Smooth muscle cell (in vitro differentiated cells): ENCODE measurements around the gene EIF2B4. TPM values are rescaled to one million over a fixed set of nuclear protein-coding genes. Genes with fewer than 3 reads are reported as not detected.

Source experiments
- DNase-seq: peaks from one replicate; lab custom pipeline; 2025; ENCODE audit not compliant: unreplicated experiment; lab: John Stamatoyannopoulos, UW
- H2AFZ ChIP-seq: fragments of 200-600 bp; sonication (generic); 2 replicates; pipeline ENCODE4 v1.6.0; 2016; ENCODE audit warnings: antibody characterized with exemption, low read depth, mild to moderate bottlenecking
- H3F3A ChIP-seq: fragments of 200-600 bp; sonication (generic); 2 replicates; pipeline ENCODE4 v1.6.0; 2017; ENCODE audit warnings: antibody characterized with exemption, low read depth
- H3K27ac ChIP-seq: fragments of 200-600 bp; sonication (generic); 2 replicates; pipeline ENCODE4 v1.5.1; 2016; ENCODE audit warnings: low read depth, mild to moderate bottlenecking
- H3K27me3 ChIP-seq: fragments of 200-600 bp; sonication (generic); 2 replicates; pipeline ENCODE4 v1.6.1; 2016; ENCODE audit warnings: low read depth, mild to moderate bottlenecking
- H3K36me3 ChIP-seq: fragments of 200-600 bp; sonication (generic); 2 replicates; pipeline ENCODE4 v1.5.1; 2016; ENCODE audit warnings: low read depth
- H3K4me1 ChIP-seq: fragments of 200-600 bp; sonication (generic); 2 replicates; pipeline ENCODE4 v1.5.1; 2016; ENCODE audit warnings: low read depth
- H3K4me2 ChIP-seq: fragments of 200-600 bp; sonication (generic); 2 replicates; pipeline ENCODE4 v1.6.0; 2016; ENCODE audit warnings: mild to moderate bottlenecking
- H3K4me3 ChIP-seq: fragments of 200-600 bp; sonication (generic); 2 replicates; pipeline ENCODE4 v1.5.1; 2016; ENCODE audit warnings: mild to moderate bottlenecking
- H3K79me2 ChIP-seq: fragments of 200-600 bp; sonication (generic); 2 replicates; pipeline ENCODE4 v1.6.0; 2016; ENCODE audit warnings: low read depth, mild to moderate bottlenecking
- H3K9ac ChIP-seq: fragments of 200-600 bp; sonication (generic); 2 replicates; pipeline ENCODE4 v1.6.0; 2016; ENCODE audit warnings: low read depth
- H3K9me3 ChIP-seq: fragments of 200-600 bp; sonication (generic); replicated peaks from 2 replicates; pipeline ENCODE4 v1.5.1; 2016; ENCODE audit warnings: low read depth
- H4K20me1 ChIP-seq: fragments of 200-600 bp; sonication (generic); 2 replicates; pipeline ENCODE4 v1.6.0; 2016; ENCODE audit warnings: low read depth
- WGBS: methylation state at CpG from one replicate; pipeline ENCODE4 v1.1.7; 2016; ENCODE audit warnings: low lambda C conversion rate; 5-methylcytosine and 5-hydroxymethylcytosine counted together
- polyA plus RNA-seq: library from polyadenylated mRNA; unstranded; fragments of >200 nt; fragmentation: Nextera tagmentation; extraction: Ambion mirVana; gene quantifications from 2 replicates; pipeline ENCODE4 v1.2.1, GENCODE V29; 2016
- total RNA-seq: library from RNA; depleted of rRNA; stranded (reverse); fragments of >200 nt; gene quantifications from 2 replicates; pipeline ENCODE4 v1.2.3, GENCODE V29; 2014
- TF ChIP-seq, protein P1 (sequence below): fragments of 200-600 bp; sonication (generic); IDR thresholded peaks from 2 replicates; pipeline ENCODE4 v1.5.1; 2017; ENCODE audit warnings: borderline replicate concordance, mild to moderate bottlenecking, antibody characterized with exemption; ENCODE audit not compliant: insufficient read depth, poor library complexity, severe bottlenecking

EIF2B4 gene
- total and polyA plus RNA-seq, 2 experiments from 2014 or later = 36.4 to 70.2 TPM

DNA sequence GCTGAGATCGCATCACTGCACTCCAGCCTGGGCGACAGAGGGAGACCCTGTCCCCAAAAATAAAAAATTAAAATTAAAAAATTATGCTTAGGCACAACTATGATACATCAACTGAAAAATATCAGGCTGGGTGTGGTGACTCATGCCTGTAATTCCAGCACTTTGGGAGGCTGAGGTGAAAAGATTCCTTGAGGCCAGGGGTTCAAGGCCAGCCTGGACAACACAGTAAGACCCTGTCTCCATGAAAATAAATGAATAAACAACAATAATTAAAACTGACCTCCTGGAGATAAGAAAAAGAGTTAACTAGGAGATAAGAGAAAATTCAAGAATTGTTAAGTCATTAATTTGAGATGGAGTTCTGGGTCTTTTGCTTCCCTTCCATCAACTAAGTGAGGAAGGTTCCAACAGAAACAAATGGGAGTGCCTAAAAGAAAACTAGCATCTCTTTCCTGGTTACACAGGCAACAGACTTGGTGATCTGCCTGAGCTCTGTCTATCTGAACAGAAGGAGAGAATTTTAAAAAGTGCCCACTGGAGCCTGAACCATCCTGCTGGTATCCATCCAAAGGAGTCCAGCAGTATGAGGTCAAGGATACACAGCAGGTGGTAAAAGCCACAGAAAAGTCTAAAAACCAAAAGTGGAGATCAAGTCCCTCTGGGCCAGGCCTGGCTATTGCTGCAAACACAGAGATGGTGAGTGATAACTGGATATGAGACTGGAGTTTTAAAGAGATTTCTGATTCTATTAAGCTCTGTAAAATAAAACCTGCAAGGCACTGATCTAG, 30.4 kb upstream of the EIF2B4 start:
- no peak for DNase-seq
- no peak overlapping the region for H3K27ac ChIP-seq
- H2AFZ ChIP-seq = no peak overlapping the region
- 100% methylated on average over 2 of the region's 2 CpGs for WGBS
- no peak overlapping the region for H3K4me2 ChIP-seq
- H3K79me2 ChIP-seq = peaks cover 98% of the 10 kb centered on the region
- H3K9me3 ChIP-seq = no peaks in the 10 kb centered on the region
- TF ChIP-seq, protein P1, sequence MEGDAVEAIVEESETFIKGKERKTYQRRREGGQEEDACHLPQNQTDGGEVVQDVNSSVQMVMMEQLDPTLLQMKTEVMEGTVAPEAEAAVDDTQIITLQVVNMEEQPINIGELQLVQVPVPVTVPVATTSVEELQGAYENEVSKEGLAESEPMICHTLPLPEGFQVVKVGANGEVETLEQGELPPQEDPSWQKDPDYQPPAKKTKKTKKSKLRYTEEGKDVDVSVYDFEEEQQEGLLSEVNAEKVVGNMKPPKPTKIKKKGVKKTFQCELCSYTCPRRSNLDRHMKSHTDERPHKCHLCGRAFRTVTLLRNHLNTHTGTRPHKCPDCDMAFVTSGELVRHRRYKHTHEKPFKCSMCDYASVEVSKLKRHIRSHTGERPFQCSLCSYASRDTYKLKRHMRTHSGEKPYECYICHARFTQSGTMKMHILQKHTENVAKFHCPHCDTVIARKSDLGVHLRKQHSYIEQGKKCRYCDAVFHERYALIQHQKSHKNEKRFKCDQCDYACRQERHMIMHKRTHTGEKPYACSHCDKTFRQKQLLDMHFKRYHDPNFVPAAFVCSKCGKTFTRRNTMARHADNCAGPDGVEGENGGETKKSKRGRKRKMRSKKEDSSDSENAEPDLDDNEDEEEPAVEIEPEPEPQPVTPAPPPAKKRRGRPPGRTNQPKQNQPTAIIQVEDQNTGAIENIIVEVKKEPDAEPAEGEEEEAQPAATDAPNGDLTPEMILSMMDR = no peak
- H3F3A ChIP-seq = no peaks in the 10 kb centered on the region
- H3K36me3 ChIP-seq = no peaks in the 10 kb centered on the region
- H3K27me3 ChIP-seq = no peaks in the 10 kb centered on the region
- no peak overlapping the region for H3K9ac ChIP-seq
- no peaks in the 10 kb centered on the region for H3K4me1 ChIP-seq
- no peak overlapping the region for H3K4me3 ChIP-seq
- peaks cover 79% of the 10 kb centered on the region for H4K20me1 ChIP-seq

DNA sequence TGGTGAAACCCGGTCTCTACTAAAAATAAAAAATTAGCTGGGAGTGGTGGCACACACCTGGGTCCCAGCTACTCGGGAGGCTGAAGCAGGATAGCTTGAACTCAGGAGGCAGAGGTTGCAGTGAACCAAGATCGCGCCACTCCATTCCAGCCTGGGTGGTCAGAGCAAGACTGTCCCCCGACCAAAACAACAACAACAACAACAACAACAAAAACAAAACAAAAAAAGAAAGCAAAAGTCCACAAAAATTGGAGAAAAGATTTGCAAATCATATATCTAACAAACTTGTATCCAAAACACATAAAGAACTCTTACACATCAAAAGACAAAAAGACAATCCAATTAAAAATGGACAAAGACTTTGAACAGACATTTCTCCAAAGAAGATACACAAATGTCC, 28.8 kb upstream of the EIF2B4 start:
- H3K36me3 ChIP-seq = no peaks in the 10 kb centered on the region
- no peaks in the 10 kb centered on the region for H3K4me1 ChIP-seq
- H3K27me3 ChIP-seq = no peaks in the 10 kb centered on the region
- H4K20me1 ChIP-seq = peaks cover 75% of the 10 kb centered on the region
- DNase-seq = no peak
- no peak overlapping the region for H2AFZ ChIP-seq
- no peak overlapping the region for H3K4me3 ChIP-seq
- TF ChIP-seq, protein P1 = no peak
- 97% methylated on average over 5 of the region's 5 CpGs for WGBS
- H3K9me3 ChIP-seq = no peaks in the 10 kb centered on the region
- H3F3A ChIP-seq = no peaks in the 10 kb centered on the region
- H3K79me2 ChIP-seq = peaks cover 100% of the 10 kb centered on the region
- no peak overlapping the region for H3K9ac ChIP-seq
- no peak overlapping the region for H3K4me2 ChIP-seq
- H3K27ac ChIP-seq = no peak overlapping the region

DNA sequence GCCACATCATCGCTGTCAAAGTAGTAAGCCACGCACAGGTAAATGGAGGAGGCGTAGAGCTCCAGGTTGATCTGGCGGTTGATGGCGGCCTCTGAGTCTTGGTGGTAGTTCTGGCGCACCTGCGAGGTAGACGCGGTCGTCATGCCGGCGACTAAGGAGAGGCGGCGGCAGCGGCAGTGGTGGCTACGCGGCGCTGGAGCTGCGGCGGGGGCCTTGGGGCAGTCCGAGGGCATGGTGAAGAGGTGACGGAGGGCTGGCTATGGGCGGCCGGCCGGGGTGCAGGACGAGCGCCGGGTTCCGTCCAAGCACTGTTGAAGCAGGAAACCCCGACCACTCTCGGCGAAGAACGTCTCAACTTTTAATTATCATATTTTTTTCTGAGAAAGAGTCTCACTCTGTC, 23.1 kb upstream of the EIF2B4 start:
- no peak overlapping the region for H3K4me3 ChIP-seq
- no peaks in the 10 kb centered on the region for H3K4me1 ChIP-seq
- DNase-seq = no peak
- no peaks in the 10 kb centered on the region for H3F3A ChIP-seq
- TF ChIP-seq, protein P1 = no peak
- H3K27ac ChIP-seq = no peak overlapping the region
- no peaks in the 10 kb centered on the region for H3K9me3 ChIP-seq
- H3K36me3 ChIP-seq = no peaks in the 10 kb centered on the region
- H2AFZ ChIP-seq = no peak overlapping the region
- H4K20me1 ChIP-seq = peaks cover 40% of the 10 kb centered on the region
- WGBS = 98% methylated on average over 29 of the region's 33 CpGs
- H3K27me3 ChIP-seq = no peaks in the 10 kb centered on the region
- no peak overlapping the region for H3K9ac ChIP-seq
- no peak overlapping the region for H3K4me2 ChIP-seq
- peaks cover 92% of the 10 kb centered on the region for H3K79me2 ChIP-seq
